Measurements from ENCODE around the gene PERP. TPM values are rescaled to one million over a fixed set of nuclear protein-coding genes. Genes with fewer than 3 reads are reported as not detected.

Gene PERP
- total and polyA plus RNA-seq, 2 of the 8 experiments (the other 6 are each of a cell fraction or from before 2014, with no cell fraction given) = 21.0 to 26.7 TPM

- TF ChIP-seq JUN (IDR thresholded peaks at IDR 0.05; ENCODE audit: low read depth, low read length) (no peak), FOSL1 (IDR thresholded peaks at IDR 0.05; ENCODE audit: insufficient read depth, low read depth, low read length) (no peak), JUND (IDR thresholded peaks at IDR 0.05; ENCODE audit: low read length) (no peak)
These were observed 34.0 kb downstream of the PERP start (continued) for GRCh38 chr6:138073264-138073663.
